K562 (cell line): ENCODE measurements around the gene TTC39B. TPM values are rescaled to one million over a fixed set of nuclear protein-coding genes. Genes with fewer than 3 reads are reported as not detected.

Experiments used
- ATAC-seq: fragments of 200-7000 bp; cut with Tn5 transposase; 3 replicates; pipeline ENCODE4 v1.9.1; 2020; ENCODE audit warnings: moderate library complexity
- BruUV-seq: library from RNA; stranded (reverse); fragments of 400-500 nt; replicated peaks from 2 replicates; lab custom pipeline; 2021; lab: Mats Ljungman, UMichigan
- CTCF ChIA-PET: fragments of 300-600 bp; formaldehyde crosslinking; extraction: SDS; loops from one replicate; lab custom pipeline; 2021; ENCODE audit warnings: low intra/inter-chr PET ratio; lab: Yijun Ruan, JAX
- POLR2A ChIA-PET: fragments of 300-600, 350-650 bp; sonication (Branson Sonifier 250); formaldehyde crosslinking; extraction: SDS; loops from one replicate; lab custom pipeline; 2021; ENCODE audit warnings: antibody characterized with exemption, inconsistent platforms; lab: Yijun Ruan, JAX
- DNase-seq, 4 experiments: peaks; one replicate each; pipeline versions ENCODE4 v3.0.0 to v3.0.0-alpha.2; 2011 to 2018; ENCODE audit warnings: low spot score in 3 of 4, mixed read lengths in 3 of 4; ENCODE audit errors: extremely low read depth in 1 of 4
- FAIRE-seq: peaks from 2 replicates; lab custom pipeline; 2011; peaks lifted over from hg19 to GRCh38; lab: Jason Lieb, UNC
- H2AFZ ChIP-seq: 2 replicates; pipeline ENCODE4 v1.6.0; 2011; ENCODE audit warnings: low read depth, low read length, control low read depth, inconsistent platforms
- H3K27ac ChIP-seq: fragments of 200-600 bp; 3 replicates; pipeline ENCODE4 v1.8.0; 2011; ENCODE audit warnings: low read depth, mild to moderate bottlenecking, control low read depth, inconsistent platforms, low read length, moderate library complexity, mixed read lengths; ENCODE audit errors: extremely low read depth
- H3K27me3 ChIP-seq, 2 experiments: fragments of 300-600 bp in 1 of 2; 2 replicates in 1 of 2; 3 replicates in 1 of 2; pipeline versions ENCODE4 v1.6.0 to v1.8.0; 2011; ENCODE audit warnings: inconsistent platforms in 2 of 2, low read length in 2 of 2, mild to moderate bottlenecking in 1 of 2, mixed read lengths in 1 of 2, moderate library complexity in 1 of 2; ENCODE audit not compliant: control insufficient read depth in 2 of 2, insufficient read depth in 2 of 2
- H3K36me3 ChIP-seq: fragments of 300-600 bp; 3 replicates; pipeline ENCODE4 v1.8.0; 2011; ENCODE audit warnings: mild to moderate bottlenecking, low read length, inconsistent platforms; ENCODE audit not compliant: control insufficient read depth, insufficient read depth
- H3K4me1 ChIP-seq, 2 experiments: fragments of 200-600 bp in 1 of 2; replicated peaks in 1 of 2; 2 replicates in 1 of 2; 3 replicates in 1 of 2; pipeline versions ENCODE4 v1.5.1 to v1.8.0; 2011; ENCODE audit warnings: inconsistent platforms in 2 of 2, low read length in 2 of 2, mild to moderate bottlenecking in 1 of 2, mixed read lengths in 1 of 2, moderate library complexity in 1 of 2; ENCODE audit not compliant: control insufficient read depth in 2 of 2, insufficient read depth in 2 of 2
- H3K4me2 ChIP-seq: 2 replicates; pipeline ENCODE4 v1.6.1; 2011; ENCODE audit warnings: low read length, control low read depth, inconsistent platforms, mixed read lengths; ENCODE audit not compliant: insufficient read depth
- H3K4me3 ChIP-seq: fragments of 200-600 bp; sonication (generic), shearing (Covaris generic); 2 replicates; pipeline ENCODE4 v1.5.1; 2016; ENCODE audit warnings: control low read depth, inconsistent platforms
- H3K79me2 ChIP-seq: fragments of 200-600 bp; 3 replicates; pipeline ENCODE4 v1.8.0; 2011; ENCODE audit warnings: low read length, inconsistent platforms; ENCODE audit not compliant: control insufficient read depth, insufficient read depth
- H3K9ac ChIP-seq, 2 experiments: 2 replicates each; pipeline versions ENCODE4 v1.6.0 to v1.6.1; 2011; ENCODE audit warnings: low read depth in 2 of 2, low read length in 2 of 2, control low read depth in 1 of 2, inconsistent platforms in 1 of 2, mild to moderate bottlenecking in 1 of 2, mixed read lengths in 1 of 2; ENCODE audit not compliant: insufficient read depth in 1 of 2
- H3K9me1 ChIP-seq: one replicate; pipeline ENCODE4 v1.6.0; 2011; ENCODE audit warnings: inconsistent platforms, mild to moderate bottlenecking, low read length, moderate library complexity; ENCODE audit not compliant: control insufficient read depth, insufficient read depth
- H3K9me3 ChIP-seq: replicated peaks from 2 replicates; pipeline ENCODE4 v1.5.1; 2011; ENCODE audit warnings: low read depth, low read length, inconsistent platforms; ENCODE audit not compliant: control insufficient read depth, insufficient read depth
- H4K20me1 ChIP-seq: replicated peaks from 2 replicates; pipeline ENCODE4 v1.6.1; 2011; ENCODE audit warnings: low read length, inconsistent platforms, mixed read lengths; ENCODE audit not compliant: control insufficient read depth, insufficient read depth
- CHCHD3 ChIP-seq: fragments of 250-450 bp; sonication (Bioruptor Pico); IDR thresholded peaks from 2 replicates; pipeline ENCODE4 v2.1.2; 2022; ENCODE audit warnings: mild to moderate bottlenecking
- CHD7 ChIP-seq: fragments of 200-600 bp; sonication (generic); IDR thresholded peaks from one replicate; pipeline ENCODE4 v1.6.1; 2012; ENCODE audit warnings: mild to moderate bottlenecking, low read depth, low read length, inconsistent platforms
- E2F5 ChIP-seq: sonication (generic); formaldehyde crosslinking; IDR thresholded peaks from 2 replicates; pipeline ENCODE4 v1.8.0; 2022; ENCODE audit warnings: mild to moderate bottlenecking, missing genetic modification reagents
- HNRNPK ChIP-seq: fragments of 200-400 bp; formaldehyde crosslinking; IDR thresholded peaks from one replicate; pipeline ENCODE4 v1.6.1; 2018; ENCODE audit warnings: mild to moderate bottlenecking, low read depth, low read length; ENCODE audit not compliant: poor library complexity, severe bottlenecking
- MCM7 ChIP-seq, 2 experiments: fragments of 450-650 bp; IDR thresholded peaks; 2 replicates each; pipeline ENCODE4 v1.6.1; 2016 to 2018
- MTA2 ChIP-seq: fragments of 450-650 bp; IDR thresholded peaks from 2 replicates; pipeline ENCODE4 v1.6.1; 2016; ENCODE audit warnings: low read depth
- SMARCA4 ChIP-seq: fragments of 450-650 bp; IDR thresholded peaks from 2 replicates; pipeline ENCODE4 v1.6.1; 2016
- ZNF280A ChIP-seq: fragments of 450-650 bp; IDR thresholded peaks from 2 replicates; pipeline ENCODE4 v1.6.1; 2018; ENCODE audit warnings: mild to moderate bottlenecking, low read depth; ENCODE audit not compliant: partially characterized antibody
- ZNF780A ChIP-seq: fragments of 250-450 bp; sonication (Bioruptor Pico); IDR thresholded peaks from 2 replicates; pipeline ENCODE4 v1.5.0; 2021; ENCODE audit warnings: mild to moderate bottlenecking
- WGBS: fragments of 100-300 bp; shearing (Covaris generic); methylation state at CpG from one replicate; pipeline ENCODE4 v1.1.6; 2016; ENCODE audit warnings: low coverage, mixed read lengths; ENCODE audit not compliant: insufficient coverage; ENCODE audit errors: missing lambda C conversion rate; 5-methylcytosine and 5-hydroxymethylcytosine counted together
- in situ Hi-C: fragments of 300-500 bp; cut with MboI; formaldehyde crosslinking; loops from 4 replicates; pipeline ENCODE4 v1.15.0; 2018; ENCODE audit warnings: inconsistent platforms, mixed read lengths
- intact Hi-C: fragments of 100-400 bp; cut with micrococcal nuclease; formaldehyde crosslinking; loops from 2 replicates; pipeline ENCODE4 v1.14.2; 2022
- polyA plus RNA-seq, 8 experiments: library from polyadenylated mRNA; depleted of rRNA in 4 of 8; stranded (reverse) in 5 of 8; unstranded in 3 of 8; fragments of >200 nt; fragmentation: Nextera tagmentation in 2 of 8; fragmentation: Illumina TruSeq in 1 of 8; extraction: Ambion mirVana in 2 of 8; extraction: Trizol in 1 of 8; gene quantifications; 2 replicates each; pipeline versions ENCODE4 v1.2.1 to v1.2.3, GENCODE V29; 2011 to 2014; ENCODE audit warnings: inconsistent platforms in 1 of 8, missing spikeins in 1 of 8
- total RNA-seq, 7 experiments: library from RNA; depleted of rRNA in 6 of 7; stranded (reverse); fragments of >200 nt in 6 of 7; fragmentation: Illumina TruSeq in 2 of 7; extraction: Trizol in 2 of 7; gene quantifications; 2 replicates each; pipeline versions ENCODE4 v1.2.1 to v1.2.3, GENCODE V29; 2011 to 2021; ENCODE audit warnings: low replicate concordance in 1 of 7

Gene TTC39B
- total and polyA plus RNA-seq, 9 of the 15 experiments (the other 6 are each of a cell fraction or from before 2014, with no cell fraction given) = 0.32 to 1.2 (median 0.95) TPM

- FAIRE-seq (no peak), ATAC-seq (no peak; the same call in 2 of the 3 replicates), DNase-seq (no peak)
- WGBS = 25% methylated on average over 2 of the region's 2 CpGs
- no peaks in the 10 kb centered on the region for H3K9me1 ChIP-seq
- H3K4me2 ChIP-seq = no peak overlapping the region
- in situ Hi-C loops (loop anchor here (25.0 kb wide), 2 partner anchors 475 to 700 kb away; no protein-coding TSS in a partner anchor), intact Hi-C loops (loop anchor here (10.0 kb wide), 2 partner anchors 292 to 672 kb away; no protein-coding TSS in a partner anchor)
- no peaks in the 10 kb centered on the region for H3K36me3 ChIP-seq
- H3K9me3 ChIP-seq = no peaks in the 10 kb centered on the region
- ChIA-PET CTCF (no interaction called here), POLR2A (no interaction called here)
- no peak overlapping the region for H3K9ac ChIP-seq
- H2AFZ ChIP-seq = peak overlapping the region; percentile 77
- no peaks in the 10 kb centered on the region for H4K20me1 ChIP-seq
- BruUV-seq = no TSS peak
- no peak overlapping the region for H3K4me3 ChIP-seq
- H3K27ac ChIP-seq = no peak overlapping the region; the same call in 2 of the 3 replicates
- H3K79me2 ChIP-seq = no peaks in the 10 kb centered on the region
- no peaks in the 10 kb centered on the region for H3K27me3 ChIP-seq
- no peaks in the 10 kb centered on the region; a peak in 1 of 5 replicates for H3K4me1 ChIP-seq
- TF ChIP-seq MCM7 (IDR thresholded peaks at IDR 0.05) = no peak
- TF ChIP-seq CHCHD3 (CRISPR knock-in tag) = no peak
- TF ChIP-seq SMARCA4 = no peak
- TF ChIP-seq ZNF280A = no peak
- TF ChIP-seq CHD7 = no peak
- no peak for TF ChIP-seq E2F5 (CRISPR knock-in tag)
- no peak for TF ChIP-seq MTA2
- TF ChIP-seq ZNF780A (CRISPR knock-in tag) = no peak
- no peak for TF ChIP-seq HNRNPK
These were observed 169.9 kb downstream of the TTC39B start for GRCh38 chr9:15137089-15137488.
